HepG2 (cell line): ENCODE measurements around the gene CST3. TPM values are rescaled to one million over a fixed set of nuclear protein-coding genes. Genes with fewer than 3 reads are reported as not detected.

ENCODE experiments used
- ARHGAP35 ChIP-seq: sonication (generic); formaldehyde crosslinking; IDR thresholded peaks from 2 replicates; pipeline ENCODE4 v1.9.0; 2022; ENCODE audit warnings: mild to moderate bottlenecking, inconsistent platforms, moderate library complexity, missing genetic modification reagents, borderline replicate concordance
- IKZF1 ChIP-seq: fragments of 450-650 bp; IDR thresholded peaks from 2 replicates; pipeline ENCODE4 v1.7.1; 2016
- KLF11 ChIP-seq: IDR thresholded peaks from 2 replicates; pipeline ENCODE4 v1.6.1; 2016; ENCODE audit warnings: missing compliant biosample characterization
- RFXAP ChIP-seq: sonication (generic); formaldehyde crosslinking; IDR thresholded peaks from 2 replicates; pipeline ENCODE4 v1.4.0; 2020; ENCODE audit warnings: missing genetic modification reagents, borderline replicate concordance
- SIN3B ChIP-seq: fragments of 150-350 bp; IDR thresholded peaks from 2 replicates; pipeline ENCODE4 v1.6.1; 2014; ENCODE audit warnings: low read length
- SP2 ChIP-seq: sonication (generic); formaldehyde crosslinking; IDR thresholded peaks from 2 replicates; pipeline ENCODE4 v1.5.1; 2020; ENCODE audit warnings: mild to moderate bottlenecking, missing genetic modification reagents
- SRSF4 ChIP-seq: fragments of 200-400 bp; formaldehyde crosslinking; IDR thresholded peaks from one replicate; pipeline ENCODE4 v1.6.1; 2018; ENCODE audit warnings: mild to moderate bottlenecking, low read depth, low read length, moderate library complexity; ENCODE audit not compliant: poor library complexity, severe bottlenecking
- XRCC5 ChIP-seq: fragments of 200-400 bp; formaldehyde crosslinking; optimal IDR thresholded peaks from 2 replicates; pipeline ENCODE3; 2017; ENCODE audit warnings: mild to moderate bottlenecking, low read length
- YEATS4 ChIP-seq: sonication (generic); formaldehyde crosslinking; IDR thresholded peaks from 2 replicates; pipeline ENCODE4 v1.4.0; 2020; ENCODE audit warnings: missing genetic modification reagents, borderline replicate concordance
- ZFY ChIP-seq: sonication (generic); formaldehyde crosslinking; IDR thresholded peaks from 2 replicates; pipeline ENCODE4 v1.4.0; 2020; ENCODE audit warnings: missing genetic modification reagents
- ZNF318 ChIP-seq: sonication (generic); formaldehyde crosslinking; IDR thresholded peaks from 2 replicates; pipeline ENCODE4 v1.4.0; 2020; ENCODE audit warnings: mild to moderate bottlenecking, missing genetic modification reagents
- polyA plus RNA-seq, 8 experiments: library from polyadenylated mRNA; depleted of rRNA in 3 of 8; stranded (reverse) in 7 of 8; unstranded in 1 of 8; fragments of >200 nt; fragmentation: Illumina TruSeq in 4 of 8; extraction: Trizol in 4 of 8; gene quantifications; 2 replicates each; pipeline versions ENCODE4 v1.2.1 to v1.2.3, GENCODE V29; 2011 to 2016; ENCODE audit warnings: low read depth in 4 of 8, missing spikeins in 1 of 8, mixed read lengths in 1 of 8; ENCODE audit not compliant: insufficient read depth in 1 of 8
- total RNA-seq, 5 experiments: library from RNA; depleted of rRNA; stranded (reverse); fragments of >200 nt; fragmentation: Illumina TruSeq; extraction: Trizol; gene quantifications; 2 replicates each; pipeline ENCODE4 v1.2.3, GENCODE V29; 2016; ENCODE audit warnings: low read depth in 1 of 5
- TF ChIP-seq, protein P1 (sequence below), 2 experiments: IDR thresholded peaks; 2 replicates each; pipeline ENCODE4 v1.6.1; 2011 to 2012; ENCODE audit warnings: low read length in 2 of 2, borderline replicate concordance in 1 of 2, low read depth in 1 of 2, mild to moderate bottlenecking in 1 of 2, moderate library complexity in 1 of 2
- TF ChIP-seq, protein P2 (sequence below): sonication (generic); formaldehyde crosslinking; IDR thresholded peaks from 2 replicates; pipeline ENCODE4 v1.8.0; 2022; ENCODE audit warnings: missing genetic modification reagents, mild to moderate bottlenecking, moderate library complexity, borderline replicate concordance
- TF ChIP-seq, protein P3 (sequence below): sonication (generic); formaldehyde crosslinking; IDR thresholded peaks from 2 replicates; pipeline ENCODE4 v1.4.0; 2020; ENCODE audit warnings: missing genetic modification reagents

CST3 gene
- total and polyA plus RNA-seq, 2 of the 13 experiments (the other 11 are each of a cell fraction or from before 2014, with no cell fraction given): 690 to 1,005 TPM

DNA sequence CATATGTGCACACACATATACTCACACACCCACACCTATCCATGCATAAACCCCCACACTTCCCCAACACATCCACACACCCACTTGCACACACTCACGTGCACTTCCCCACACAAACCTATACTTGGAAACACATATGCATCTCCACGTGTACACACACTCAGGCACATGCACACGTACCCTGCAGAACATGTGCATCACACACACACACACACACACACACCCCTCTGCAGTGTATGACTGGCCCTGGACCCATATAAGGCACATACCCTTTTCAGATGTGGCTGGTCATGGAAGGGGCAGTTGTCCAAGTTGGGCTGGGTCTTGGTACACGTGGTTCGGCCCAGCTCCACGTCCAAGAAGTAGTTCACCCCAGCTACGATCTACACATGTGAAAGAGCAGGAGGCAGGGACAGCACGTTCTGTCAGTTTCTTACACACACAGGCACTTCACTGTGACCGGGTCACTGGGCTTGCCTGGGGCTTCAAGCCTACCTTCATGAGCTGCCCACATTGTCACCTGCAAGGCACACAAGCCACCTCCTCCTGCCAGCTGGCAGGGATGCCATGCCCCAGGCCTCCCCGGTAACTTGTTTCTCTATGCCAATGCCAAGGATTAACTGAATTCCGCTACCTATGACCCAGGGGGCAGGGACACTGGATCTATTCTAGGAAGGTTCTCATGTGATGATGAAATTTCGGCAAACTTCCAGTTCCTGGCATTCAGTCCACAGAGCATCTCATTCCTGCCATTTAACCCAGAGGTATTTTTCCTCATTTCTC is 2.6 kb downstream of the CST3 start (continued):
- TF ChIP-seq, protein P1, sequence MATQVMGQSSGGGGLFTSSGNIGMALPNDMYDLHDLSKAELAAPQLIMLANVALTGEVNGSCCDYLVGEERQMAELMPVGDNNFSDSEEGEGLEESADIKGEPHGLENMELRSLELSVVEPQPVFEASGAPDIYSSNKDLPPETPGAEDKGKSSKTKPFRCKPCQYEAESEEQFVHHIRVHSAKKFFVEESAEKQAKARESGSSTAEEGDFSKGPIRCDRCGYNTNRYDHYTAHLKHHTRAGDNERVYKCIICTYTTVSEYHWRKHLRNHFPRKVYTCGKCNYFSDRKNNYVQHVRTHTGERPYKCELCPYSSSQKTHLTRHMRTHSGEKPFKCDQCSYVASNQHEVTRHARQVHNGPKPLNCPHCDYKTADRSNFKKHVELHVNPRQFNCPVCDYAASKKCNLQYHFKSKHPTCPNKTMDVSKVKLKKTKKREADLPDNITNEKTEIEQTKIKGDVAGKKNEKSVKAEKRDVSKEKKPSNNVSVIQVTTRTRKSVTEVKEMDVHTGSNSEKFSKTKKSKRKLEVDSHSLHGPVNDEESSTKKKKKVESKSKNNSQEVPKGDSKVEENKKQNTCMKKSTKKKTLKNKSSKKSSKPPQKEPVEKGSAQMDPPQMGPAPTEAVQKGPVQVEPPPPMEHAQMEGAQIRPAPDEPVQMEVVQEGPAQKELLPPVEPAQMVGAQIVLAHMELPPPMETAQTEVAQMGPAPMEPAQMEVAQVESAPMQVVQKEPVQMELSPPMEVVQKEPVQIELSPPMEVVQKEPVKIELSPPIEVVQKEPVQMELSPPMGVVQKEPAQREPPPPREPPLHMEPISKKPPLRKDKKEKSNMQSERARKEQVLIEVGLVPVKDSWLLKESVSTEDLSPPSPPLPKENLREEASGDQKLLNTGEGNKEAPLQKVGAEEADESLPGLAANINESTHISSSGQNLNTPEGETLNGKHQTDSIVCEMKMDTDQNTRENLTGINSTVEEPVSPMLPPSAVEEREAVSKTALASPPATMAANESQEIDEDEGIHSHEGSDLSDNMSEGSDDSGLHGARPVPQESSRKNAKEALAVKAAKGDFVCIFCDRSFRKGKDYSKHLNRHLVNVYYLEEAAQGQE (IDR thresholded peaks at IDR 0.05; ENCODE audit: borderline replicate concordance in 1 of 2, low read depth in 1 of 2, low read length in 2 of 2): no peak
- no peak for TF ChIP-seq XRCC5
- no peak for TF ChIP-seq YEATS4 (CRISPR knock-in tag)
- no peak for TF ChIP-seq SIN3B
- no peak for TF ChIP-seq SP2 (CRISPR knock-in tag)
- TF ChIP-seq, protein P2, sequence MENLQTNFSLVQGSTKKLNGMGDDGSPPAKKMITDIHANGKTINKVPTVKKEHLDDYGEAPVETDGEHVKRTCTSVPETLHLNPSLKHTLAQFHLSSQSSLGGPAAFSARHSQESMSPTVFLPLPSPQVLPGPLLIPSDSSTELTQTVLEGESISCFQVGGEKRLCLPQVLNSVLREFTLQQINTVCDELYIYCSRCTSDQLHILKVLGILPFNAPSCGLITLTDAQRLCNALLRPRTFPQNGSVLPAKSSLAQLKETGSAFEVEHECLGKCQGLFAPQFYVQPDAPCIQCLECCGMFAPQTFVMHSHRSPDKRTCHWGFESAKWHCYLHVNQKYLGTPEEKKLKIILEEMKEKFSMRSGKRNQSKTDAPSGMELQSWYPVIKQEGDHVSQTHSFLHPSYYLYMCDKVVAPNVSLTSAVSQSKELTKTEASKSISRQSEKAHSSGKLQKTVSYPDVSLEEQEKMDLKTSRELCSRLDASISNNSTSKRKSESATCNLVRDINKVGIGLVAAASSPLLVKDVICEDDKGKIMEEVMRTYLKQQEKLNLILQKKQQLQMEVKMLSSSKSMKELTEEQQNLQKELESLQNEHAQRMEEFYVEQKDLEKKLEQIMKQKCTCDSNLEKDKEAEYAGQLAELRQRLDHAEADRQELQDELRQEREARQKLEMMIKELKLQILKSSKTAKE: peak; percentile 52; the same call in 1 of the 2 replicates
- no peak for TF ChIP-seq IKZF1
- TF ChIP-seq RFXAP (CRISPR knock-in tag): no peak
- no peak for TF ChIP-seq ARHGAP35
- no peak for TF ChIP-seq ZNF318 (CRISPR knock-in tag)
- no peak for TF ChIP-seq SRSF4
- TF ChIP-seq, protein P3, sequence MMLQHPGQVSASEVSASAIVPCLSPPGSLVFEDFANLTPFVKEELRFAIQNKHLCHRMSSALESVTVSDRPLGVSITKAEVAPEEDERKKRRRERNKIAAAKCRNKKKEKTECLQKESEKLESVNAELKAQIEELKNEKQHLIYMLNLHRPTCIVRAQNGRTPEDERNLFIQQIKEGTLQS (CRISPR knock-in tag): peak; percentile 56; the same call in 1 of the 2 replicates
- no peak for TF ChIP-seq KLF11 (CRISPR knock-in tag)
- TF ChIP-seq ZFY: no peak
